GM19438 (cell line): ENCODE measurements around the gene NRXN3.

ENCODE experiments used
- ATAC-seq: cut with Tn5 transposase; IDR thresholded peaks from one replicate; pipeline ENCODE4 v1.9.1; 2021; ENCODE audit warnings: low read depth; ENCODE audit not compliant: unreplicated experiment

The NRXN3 gene

DNA sequence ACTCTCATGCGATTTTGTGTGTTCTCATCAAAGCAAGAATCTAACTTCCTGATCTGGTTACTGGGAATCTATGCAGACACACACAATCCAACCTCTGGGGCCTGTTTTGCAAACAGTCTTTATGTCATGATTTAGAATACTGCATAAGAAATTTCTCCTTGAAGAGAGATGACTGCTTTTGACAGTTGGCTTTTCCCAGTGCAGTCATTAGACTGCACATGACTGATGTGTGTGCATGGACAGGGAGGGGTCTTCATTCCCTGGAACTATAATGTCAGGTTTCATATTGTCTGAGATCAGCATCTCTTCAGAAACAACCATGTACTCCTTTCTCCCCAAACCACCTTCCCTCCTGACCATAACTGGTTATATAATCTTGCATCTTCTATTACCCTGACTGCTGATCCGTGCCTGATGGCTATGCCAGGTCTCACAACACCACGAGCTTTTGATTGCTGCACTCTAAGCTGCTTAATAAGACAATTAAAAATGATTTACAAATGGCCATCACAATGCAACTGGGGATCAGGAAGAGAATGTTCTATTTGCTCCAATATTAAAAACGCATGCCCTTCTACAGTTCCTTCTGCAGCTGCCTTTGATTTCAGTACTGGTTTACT, 995.4 kb downstream of the NRXN3 start:
- ATAC-seq: no peak

DNA sequence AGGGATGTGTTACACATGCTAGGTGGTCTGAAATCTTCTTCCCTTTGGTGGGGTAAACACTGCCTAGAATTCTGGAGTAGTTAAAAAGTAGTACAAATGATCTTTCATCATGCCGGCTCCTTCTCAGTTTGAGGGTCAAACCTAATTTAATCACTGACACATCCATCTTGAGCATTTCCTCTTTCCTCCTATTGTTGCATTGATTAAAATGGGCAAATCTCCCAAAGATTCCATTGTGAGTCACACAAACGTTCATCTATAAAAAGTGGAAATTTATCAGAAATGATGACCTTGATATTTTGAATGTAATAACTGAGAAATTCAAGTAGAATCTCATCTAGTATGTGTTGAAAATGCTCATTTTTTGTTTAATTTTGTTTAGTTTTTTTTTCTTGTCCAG, 996.0 kb downstream of the NRXN3 start:
- no peak for ATAC-seq

DNA sequence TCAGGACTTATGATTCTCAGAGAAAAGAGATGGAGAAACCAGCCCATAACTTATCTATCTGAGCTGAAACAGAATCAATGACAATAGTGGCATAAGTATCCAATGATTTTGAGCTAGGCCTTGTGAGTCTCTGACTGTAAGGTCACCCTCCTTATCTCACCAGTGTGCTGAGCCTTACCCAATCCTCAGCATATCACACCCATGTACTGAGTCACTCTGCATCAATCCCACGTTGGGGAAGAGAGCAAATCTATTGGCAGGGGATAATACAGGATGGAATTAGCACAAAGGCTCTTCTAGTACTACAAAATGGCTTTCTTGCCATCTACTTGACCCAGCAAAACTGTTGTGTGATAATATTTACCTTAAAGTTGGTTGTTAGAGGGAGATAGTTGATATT, 997.8 kb downstream of the NRXN3 start:
- no peak for ATAC-seq

DNA sequence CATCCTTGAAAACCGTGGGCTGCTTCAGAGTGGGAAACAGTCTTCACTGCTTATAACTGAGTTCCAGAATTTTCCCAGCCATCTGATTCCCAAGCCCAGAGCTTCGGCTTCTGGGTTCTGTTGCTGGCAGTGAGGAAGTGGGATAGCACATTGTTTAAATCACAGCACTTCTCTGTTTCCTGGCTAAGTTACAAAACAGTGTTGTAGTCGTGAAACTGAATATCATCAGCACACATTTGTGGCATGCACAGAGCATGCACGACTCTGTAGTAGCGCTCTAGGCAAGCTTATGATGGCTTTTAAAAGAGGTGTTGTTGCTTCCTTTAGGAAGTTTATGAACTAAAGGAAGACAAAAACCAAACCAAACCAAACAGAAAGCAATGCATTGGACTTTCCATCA, 1005.5 kb downstream of the NRXN3 start:
- ATAC-seq: no peak

DNA sequence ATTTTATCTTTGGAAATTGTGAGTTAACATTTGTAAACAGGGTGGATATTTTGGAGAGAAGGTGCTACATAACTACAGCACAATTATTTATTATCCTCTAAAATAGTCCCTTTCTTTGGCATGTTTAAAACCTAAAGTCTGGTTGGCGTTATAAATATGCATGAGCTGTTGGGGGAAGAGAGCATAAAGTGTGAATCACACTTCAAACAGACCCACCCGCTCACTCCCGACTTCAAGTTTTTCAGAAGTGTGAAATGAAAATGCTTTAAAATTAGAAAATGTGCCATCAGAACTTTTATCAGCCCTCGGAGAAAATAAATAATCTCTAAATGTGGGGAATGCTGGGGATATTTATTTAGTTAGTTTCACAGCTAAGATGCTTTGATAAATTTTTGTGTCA, 1006.9 kb downstream of the NRXN3 start:
- ATAC-seq: no peak

DNA sequence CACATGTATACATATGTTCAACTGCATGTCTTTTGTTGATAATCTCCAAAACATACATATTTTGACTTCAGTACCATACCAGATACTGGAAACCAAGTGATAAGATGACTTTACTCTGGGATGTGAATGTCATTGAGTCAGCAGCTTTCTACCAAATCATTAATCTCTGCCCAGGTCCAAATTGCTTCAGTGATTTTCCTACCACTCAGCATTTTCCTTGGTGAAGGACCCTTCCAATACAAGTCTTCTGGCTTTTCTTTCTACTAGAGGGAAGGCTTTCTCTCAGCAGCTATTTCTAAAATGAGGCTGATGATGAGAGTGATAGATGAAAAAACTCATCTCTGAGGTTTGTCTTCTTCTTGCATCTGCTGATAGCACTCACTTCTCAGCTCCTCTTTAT, 1008.5 kb downstream of the NRXN3 start:
- no peak for ATAC-seq

DNA sequence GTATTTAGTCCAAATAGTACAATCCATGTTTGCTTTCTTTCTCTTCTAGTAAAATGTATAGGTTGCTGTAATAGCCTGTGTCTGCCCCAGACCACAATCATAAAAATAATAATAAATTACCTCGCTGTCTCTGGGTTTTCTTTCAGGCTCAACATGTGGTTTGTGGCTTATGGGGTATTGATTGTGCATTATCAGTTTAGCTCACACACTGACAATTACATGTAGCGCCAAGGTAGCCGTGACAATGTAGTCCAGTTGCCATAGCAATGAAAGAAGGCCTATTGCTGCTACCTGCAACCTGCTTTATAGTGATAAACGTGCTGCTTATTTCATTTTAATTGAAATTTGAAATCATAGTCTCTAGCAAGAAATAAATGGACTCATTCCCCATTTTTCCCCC, 1009.8 kb downstream of the NRXN3 start:
- ATAC-seq: no peak

DNA sequence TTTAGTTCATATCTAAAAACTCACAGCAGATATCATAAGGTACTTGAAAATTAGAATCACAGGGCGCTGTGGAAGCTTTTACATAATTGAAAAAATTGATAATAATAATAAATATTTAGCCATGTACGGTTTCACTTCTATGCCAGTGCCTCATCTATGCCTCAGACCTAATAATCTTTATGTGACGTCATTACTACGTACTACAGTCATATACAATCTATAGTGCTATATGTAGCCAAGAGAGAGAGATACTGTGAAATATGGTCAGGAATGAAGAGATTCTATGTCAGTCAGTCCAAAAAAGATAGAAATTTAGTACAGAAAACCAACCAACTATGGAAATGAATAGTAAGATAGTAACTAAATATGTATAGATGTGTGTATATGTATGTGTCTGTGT, 1010.5 kb downstream of the NRXN3 start:
- ATAC-seq: no peak

DNA sequence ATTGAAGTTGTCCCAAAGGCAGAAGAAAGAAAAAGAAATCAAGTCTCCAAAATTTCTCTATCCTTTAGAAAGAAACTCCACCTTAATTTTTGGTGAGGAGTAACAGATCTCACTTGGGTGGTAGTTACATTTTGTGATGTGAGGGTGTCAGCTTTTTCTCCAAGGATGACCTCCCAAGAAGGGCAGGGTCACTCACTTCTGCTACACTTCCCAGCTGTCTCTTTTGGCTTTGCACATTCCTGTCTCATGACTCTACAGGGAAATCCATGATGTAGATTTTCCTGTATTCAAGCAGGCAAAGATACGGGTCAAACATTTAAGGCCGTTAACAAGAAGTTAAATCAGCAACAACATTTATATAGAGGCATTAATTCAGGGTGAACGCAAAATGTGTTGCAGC, 1016.4 kb downstream of the NRXN3 start:
- no peak for ATAC-seq

DNA sequence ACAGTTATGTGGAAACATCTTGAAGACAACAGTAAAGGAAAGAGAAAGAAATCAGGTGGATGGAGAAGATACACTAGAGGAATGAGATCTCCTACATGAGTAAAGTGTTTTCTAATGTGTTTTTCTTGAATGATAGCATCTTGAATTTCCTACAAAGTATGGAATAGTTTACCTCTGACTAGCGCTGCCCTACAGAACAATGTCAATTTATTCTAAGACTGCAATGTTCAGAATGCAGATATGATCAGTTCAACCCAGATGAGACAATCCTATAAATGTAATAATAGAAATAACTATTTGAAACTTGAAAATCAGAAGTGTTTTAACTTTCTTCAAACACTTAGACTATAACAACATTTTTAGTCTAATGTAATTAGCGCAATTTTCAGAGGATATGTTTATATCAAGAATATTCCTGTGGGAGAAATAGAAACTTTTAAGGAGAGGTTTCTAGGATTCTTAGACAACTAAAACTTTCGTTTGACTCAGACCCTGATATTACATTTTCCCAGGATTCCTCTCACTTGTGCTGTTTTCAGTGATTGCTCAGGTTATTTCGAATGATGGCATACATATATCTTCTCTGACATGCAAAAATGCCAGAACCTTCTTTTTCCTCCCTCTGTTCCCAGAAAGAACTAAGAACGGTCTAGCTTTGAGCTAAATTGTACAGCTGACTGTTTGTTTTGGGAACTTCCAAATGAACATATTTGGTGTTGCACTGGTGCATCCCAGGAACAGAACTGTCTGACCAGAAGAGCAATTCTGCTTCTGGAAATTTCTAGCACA, 1023.7 kb downstream of the NRXN3 start:
- ATAC-seq: no peak

DNA sequence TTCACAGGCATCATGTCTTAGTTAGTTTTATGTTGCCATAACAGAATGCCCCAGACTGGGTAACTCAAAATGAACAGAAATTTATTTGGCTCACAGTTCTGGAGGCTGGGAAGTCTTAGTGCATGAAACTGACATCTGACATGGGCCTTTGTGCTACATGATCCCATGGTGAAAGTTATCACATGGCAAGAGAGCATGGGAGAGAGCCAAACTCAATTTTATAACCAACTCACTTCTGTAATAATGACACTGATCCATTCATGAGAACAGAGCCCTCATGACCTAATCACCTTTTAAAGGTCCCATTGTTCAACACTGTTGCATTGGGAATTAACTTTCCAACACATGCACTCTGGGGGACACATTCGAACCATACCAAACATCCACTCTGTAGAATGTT, 1026.0 kb downstream of the NRXN3 start:
- ATAC-seq: no peak

DNA sequence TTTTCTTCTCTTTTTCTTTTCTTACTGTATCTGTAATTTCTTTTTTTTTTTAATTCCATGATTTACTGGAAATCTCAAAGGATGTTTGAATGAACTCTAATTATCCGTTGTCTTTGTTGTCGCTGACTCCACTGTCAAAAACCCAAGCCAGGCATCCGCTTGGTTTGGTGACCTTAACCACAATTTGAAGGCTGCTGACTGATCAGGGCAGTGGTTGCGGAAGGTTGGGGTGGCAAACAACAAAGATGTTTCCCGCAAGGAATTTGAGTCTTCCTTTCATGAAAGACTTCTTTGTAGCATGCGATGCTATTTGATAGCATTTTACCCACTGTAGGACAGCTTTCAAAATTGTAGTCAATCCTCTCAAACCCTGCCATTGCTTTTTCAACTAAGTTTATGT, 1027.3 kb downstream of the NRXN3 start:
- ATAC-seq: no peak

DNA sequence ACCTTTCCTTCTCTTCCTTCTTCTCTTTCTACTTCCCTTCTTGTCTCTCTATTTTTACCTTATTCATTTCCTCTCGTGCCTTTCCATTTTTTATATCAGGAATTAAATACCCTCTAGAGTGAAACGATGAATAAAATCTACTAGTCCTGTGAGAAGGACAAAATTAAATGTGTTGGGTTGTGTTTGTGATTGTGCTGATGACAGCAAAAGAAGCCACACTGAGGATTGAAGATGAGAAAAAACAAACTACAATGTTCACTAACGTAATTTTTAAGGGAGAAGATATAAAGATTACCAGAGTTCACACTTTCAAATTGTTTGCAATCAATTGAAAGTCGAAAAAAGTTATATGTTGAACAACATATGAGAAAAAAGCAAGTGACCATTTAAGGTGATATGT, 1029.0 kb downstream of the NRXN3 start:
- no peak for ATAC-seq

DNA sequence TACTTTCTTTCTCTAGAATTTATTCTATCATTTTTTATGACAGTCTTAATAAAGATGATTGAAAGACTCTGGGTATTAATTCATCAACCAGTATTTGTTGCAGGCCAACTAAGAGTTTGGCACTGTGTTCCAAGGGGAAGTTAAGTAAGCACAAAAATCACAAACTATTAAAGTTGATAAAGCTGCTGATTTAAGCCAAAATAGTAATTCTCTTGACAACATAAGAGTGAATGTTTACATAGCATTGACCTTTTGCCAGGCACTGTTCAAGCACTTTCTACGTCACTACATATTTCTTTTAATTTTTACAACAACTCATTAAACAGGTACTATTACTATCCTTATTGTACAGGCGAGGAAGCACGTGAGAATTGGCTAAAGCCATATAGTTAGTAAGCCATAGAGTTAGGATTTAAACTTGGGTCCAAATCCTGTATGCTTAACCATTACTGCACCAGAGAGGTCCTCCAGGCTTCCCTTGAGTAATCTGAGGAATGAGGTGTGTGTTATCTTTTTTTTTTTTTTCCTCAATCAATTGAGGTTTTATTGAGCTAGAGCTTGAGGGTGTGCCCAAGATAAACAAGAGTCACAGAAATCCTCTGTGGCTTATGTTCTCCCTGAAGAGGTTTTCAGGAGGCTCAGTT, 1031.5 kb downstream of the NRXN3 start:
- ATAC-seq: no peak

DNA sequence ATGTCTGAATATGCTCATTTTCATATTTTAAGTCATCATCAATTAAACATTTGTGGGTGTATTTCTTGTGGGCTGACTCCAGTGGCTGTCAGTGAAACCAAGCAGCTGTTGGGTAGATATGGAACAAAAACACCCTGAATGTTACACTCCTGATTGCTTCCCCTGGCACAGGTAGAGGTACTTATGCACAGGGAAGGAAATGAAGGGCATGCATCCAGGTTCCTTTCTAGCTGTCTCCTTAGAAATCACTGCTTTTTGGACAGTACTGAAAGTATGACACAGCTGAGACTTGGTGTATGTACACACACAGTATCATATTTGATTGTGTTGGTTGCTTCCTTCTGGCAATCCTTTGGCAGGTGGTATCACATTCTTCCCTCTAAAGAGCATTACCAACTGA, 1034.4 kb downstream of the NRXN3 start:
- ATAC-seq: no peak

DNA sequence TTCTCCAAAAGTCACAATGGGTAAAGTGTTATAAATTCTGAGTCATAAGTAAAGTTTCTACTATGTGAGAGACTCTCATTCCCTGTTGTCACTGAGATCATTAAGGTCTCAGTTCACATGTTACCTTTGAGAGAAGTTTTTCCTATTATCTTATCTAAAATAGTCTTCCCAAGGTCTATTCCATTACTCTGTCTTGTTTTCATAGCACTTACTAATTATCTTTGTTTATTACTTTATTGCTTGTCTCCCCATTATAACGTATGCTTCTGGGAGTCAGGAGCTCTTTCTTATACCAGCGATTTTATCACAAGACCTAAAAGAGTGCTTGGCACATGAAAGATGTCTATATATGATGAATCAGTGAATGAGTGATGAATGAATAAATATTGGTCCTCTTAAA, 1039.2 kb downstream of the NRXN3 start:
- no peak for ATAC-seq

DNA sequence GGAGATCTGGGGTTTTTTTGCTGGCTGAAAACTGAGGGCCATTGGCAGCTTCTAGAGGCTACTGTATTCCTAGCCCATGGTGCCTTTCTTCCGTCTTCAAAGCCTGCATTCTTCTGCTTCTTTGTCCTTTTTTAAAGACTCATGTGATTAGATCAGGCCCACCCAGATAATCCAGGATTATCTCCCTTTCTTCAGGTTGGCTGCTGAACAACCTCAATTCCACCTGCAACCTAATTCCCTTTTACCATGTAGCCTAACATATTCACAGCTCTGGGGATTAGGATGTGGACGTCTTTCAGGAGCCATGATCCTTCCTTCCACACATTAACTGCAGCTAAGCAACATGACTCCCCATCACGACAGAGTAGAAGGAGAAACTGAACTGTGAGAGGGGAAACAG, 1055.6 kb downstream of the NRXN3 start:
- ATAC-seq: no peak

DNA sequence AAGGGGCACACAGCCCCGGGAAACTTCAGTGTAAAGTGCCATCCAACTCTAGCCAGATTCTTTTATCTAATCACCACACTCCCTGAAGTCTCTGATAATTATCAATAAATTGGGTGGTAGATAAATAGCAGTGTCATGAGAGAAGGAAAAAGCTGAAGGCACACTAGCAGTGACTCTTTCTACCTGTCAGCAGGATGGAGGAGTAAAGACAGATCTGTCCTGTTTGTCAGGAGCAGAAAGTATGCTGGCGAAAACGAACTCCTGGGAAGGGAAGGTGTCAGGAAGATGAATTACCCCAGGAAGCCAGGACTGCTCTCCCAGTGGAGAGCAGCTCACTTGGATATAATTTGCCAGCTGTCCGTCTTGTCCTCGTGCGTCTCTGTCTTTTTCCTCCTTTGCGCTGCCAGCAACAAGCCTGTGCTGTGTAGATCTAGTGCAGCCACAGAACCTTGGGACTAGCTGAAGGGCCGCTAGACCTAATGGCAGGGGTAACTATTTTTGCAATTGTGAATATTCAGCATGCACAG, 1059.3 kb downstream of the NRXN3 start:
- ATAC-seq: no peak

DNA sequence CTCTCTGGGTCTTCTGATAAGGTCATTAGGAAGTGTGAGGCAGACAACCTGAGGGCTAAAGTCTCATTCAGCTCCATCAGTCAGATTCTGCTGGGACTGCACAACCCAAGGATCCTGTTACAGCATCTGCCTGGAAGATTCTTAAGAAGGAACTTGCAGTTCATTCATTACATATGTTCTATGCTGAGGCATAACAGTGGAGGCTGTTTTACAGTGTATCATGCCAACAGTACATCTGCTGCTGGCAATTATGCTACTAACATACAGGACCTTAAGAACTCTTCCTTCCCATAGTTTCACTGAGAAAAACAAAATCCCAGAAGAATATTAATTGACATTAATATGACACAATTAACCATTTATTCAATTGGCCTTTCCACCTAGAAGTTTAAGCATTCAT, 1072.5 kb downstream of the NRXN3 start:
- no peak for ATAC-seq

DNA sequence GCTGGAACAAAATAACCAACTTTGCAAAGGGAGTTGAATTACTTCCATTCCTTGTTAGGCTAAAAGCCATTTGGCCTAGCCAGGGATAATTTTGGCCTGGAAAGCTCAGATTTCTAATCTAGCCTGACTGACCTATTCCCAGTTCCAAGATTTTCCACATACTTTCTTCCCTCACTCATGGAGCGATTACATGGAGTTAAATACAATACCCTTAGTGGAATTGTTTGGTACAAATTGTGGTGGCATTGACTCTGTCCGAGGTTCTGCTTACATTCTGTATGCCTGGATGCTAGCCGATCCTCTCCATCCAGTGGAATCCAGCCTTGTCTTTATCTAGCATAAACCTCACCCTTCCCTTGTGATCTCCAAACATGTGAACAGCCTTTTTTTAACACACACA, 1076.0 kb downstream of the NRXN3 start:
- no peak for ATAC-seq

DNA sequence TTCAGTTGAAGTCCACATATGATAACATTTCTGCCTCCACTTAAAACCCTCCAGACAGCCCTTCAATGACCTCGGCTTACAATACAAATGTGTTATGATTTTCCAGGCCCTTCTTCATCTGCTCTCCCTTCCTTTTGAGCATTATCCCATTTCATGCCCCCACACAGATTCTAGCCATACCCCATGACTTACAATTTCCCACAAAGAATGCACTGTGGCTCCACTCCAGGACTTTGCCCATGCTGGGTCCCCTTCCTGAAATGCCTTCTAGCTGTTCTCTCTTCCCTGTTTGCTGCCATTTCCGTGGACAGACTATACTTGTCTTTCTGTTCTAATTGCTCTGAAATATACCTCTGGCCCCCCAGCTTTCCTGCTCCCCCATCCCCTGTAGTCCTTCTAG, 1078.0 kb downstream of the NRXN3 start:
- ATAC-seq: no peak

DNA sequence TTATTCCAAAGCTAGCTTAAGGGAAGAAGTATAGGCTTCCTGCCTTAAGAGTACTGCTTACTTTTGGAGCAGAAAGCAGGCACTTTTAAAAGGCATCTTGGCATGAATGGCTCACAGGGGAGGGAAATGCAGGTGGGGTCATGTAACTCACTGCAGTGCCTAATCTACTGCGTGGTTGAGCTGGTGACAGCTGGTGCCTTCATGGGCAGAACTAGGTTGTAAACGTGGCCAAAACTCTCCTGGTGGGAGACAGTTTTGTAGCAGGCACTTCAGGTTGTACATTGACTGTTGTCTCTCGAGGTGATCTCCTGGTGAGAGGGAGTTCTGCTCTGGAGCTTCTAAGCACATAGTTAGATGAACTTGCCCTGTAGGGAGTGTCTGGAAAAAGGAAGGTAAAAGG, 1078.6 kb downstream of the NRXN3 start:
- ATAC-seq: no peak
